NT2/D1 (cell line): ENCODE measurements around the gene CKAP2L.
"Not testable (repeated sequence)": the region's sequence is repeated elsewhere in the genome, so short reads cannot be mapped to it uniquely, and the experiment has no call there.

Experiments
- DNase-seq: peaks from one replicate; pipeline ENCODE4 v3.0.0-alpha.2; 2011; ENCODE audit warnings: low read depth, low spot score
- H3K27me3 ChIP-seq: 2 replicates; pipeline ENCODE4 v1.6.0; 2011; ENCODE audit warnings: mild to moderate bottlenecking; ENCODE audit not compliant: insufficient read length, insufficient read depth
- H3K36me3 ChIP-seq: 2 replicates; pipeline ENCODE4 v1.6.1; 2011; ENCODE audit warnings: mild to moderate bottlenecking, low read length, mixed read lengths; ENCODE audit not compliant: insufficient read depth, insufficient read length
- H3K4me1 ChIP-seq: 2 replicates; pipeline ENCODE4 v1.5.1; 2011; ENCODE audit not compliant: insufficient read depth, insufficient read length
- H3K4me3 ChIP-seq: 2 replicates; pipeline ENCODE4 v1.5.1; 2011; ENCODE audit warnings: low read depth; ENCODE audit not compliant: insufficient read length
- H3K9ac ChIP-seq: 2 replicates; pipeline ENCODE4 v1.6.0; 2011; ENCODE audit warnings: low read depth; ENCODE audit not compliant: insufficient read length
- H3K9me3 ChIP-seq: 2 replicates; pipeline ENCODE4 v1.5.1; 2011; ENCODE audit warnings: mild to moderate bottlenecking, low read length; ENCODE audit not compliant: insufficient read depth
- SUZ12 ChIP-seq: IDR thresholded peaks from 2 replicates; pipeline ENCODE4 v1.6.1; 2011; ENCODE audit not compliant: insufficient read length, insufficient read depth; ENCODE audit errors: extremely low read depth
- YY1 ChIP-seq: IDR thresholded peaks from 2 replicates; pipeline ENCODE4 v1.6.1; 2011; ENCODE audit not compliant: insufficient read length, insufficient read depth
- ZNF274 ChIP-seq: IDR thresholded peaks from 2 replicates; pipeline ENCODE4 v1.6.1; 2011; ENCODE audit warnings: mild to moderate bottlenecking, low read depth, low read length

The CKAP2L gene

GRCh38 chr2:112710956-112711750 lies 53.3 kb downstream of the CKAP2L start:
- no peaks in the 10 kb centered on the region for H3K36me3 ChIP-seq
- H3K27me3 ChIP-seq: no peaks in the 10 kb centered on the region
- no peak for DNase-seq
- H3K4me1 ChIP-seq: peaks cover 6% of the 10 kb centered on the region
- H3K9me3 ChIP-seq: no peaks in the 10 kb centered on the region
- no peak for TF ChIP-seq ZNF274
- no peak for TF ChIP-seq SUZ12
- TF ChIP-seq YY1: no peak
- H3K4me3 ChIP-seq: no peak overlapping the region
- H3K9ac ChIP-seq: no peak overlapping the region

- TF ChIP-seq ZNF274: no peak
- no peak for TF ChIP-seq YY1
- no peak for TF ChIP-seq SUZ12
- no peaks in the 10 kb centered on the region for H3K27me3 ChIP-seq
- H3K9ac ChIP-seq: no peak overlapping the region
Observed at GRCh38 chr2:112709703-112710102, 54.7 kb downstream of the CKAP2L start.

GRCh38 chr2:112708968-112709367 lies 55.4 kb downstream of the CKAP2L start:
- no peak for DNase-seq
- Histone ChIP-seq H3K4me3 (no peak overlapping the region), H3K27me3 (no peaks in the 10 kb centered on the region), H3K36me3 (no peaks in the 10 kb centered on the region), H3K9me3 (no peaks in the 10 kb centered on the region), H3K9ac (no peak overlapping the region), H3K4me1 (peaks cover 6% of the 10 kb centered on the region)
- TF ChIP-seq YY1: no peak
- no peak for TF ChIP-seq ZNF274
- TF ChIP-seq SUZ12: no peak

More at GRCh38 chr2:112709703-112710102, 54.7 kb downstream of the CKAP2L start:
- no peak for DNase-seq
- Histone ChIP-seq H3K36me3 (no peaks in the 10 kb centered on the region), H3K9me3 (no peaks in the 10 kb centered on the region), H3K4me3 (no peak overlapping the region), H3K4me1 (peaks cover 6% of the 10 kb centered on the region)

DNA sequence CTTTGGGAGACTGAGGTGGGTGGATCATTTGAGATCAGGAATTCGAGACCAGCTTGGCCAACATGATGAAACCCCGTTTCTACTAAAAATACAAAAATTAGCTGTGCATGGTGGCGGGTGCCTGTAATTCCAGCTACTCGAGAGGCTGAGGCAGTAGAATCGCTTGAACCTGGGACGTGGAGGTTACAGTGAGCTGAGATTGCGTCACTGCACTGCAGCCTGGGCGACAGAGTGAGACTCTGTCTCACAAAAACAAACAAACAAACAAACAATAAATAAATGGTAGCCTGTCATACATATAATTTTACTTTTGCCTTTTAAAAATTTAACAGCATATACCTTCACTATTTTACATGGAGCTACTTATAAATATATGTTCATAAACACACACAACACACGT lies 57.5 kb downstream of the CKAP2L start:
- H3K27me3 ChIP-seq, H3K9ac ChIP-seq: not testable (repeated sequence)

DNA sequence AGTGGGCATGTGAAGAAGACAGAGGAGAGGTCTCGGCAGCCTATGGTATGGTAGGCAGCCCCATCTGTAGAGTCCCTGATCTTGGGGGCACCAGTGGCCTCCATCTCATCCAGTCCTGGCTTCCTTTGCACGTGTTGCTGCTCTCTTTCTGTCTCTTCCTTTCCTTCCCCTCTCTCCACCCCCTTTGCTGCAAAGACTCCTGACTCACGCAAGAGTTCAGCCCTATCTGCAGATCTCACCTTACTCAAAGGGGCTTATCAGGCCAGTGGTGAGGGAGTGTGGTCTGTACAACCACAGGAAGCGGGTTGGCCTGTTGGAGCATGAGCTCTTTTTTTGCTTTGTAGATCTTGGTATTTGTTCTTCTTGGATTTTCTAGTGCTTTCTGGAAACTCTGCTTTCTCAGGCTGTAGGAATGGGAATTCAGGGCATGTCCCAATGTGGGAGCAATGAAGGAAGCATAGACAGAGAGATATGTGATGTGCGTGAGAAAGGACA lies 58.2 kb downstream of the CKAP2L start:
- H3K4me3 ChIP-seq: no peak overlapping the region
- no peaks in the 10 kb centered on the region for H3K36me3 ChIP-seq
- no peak for DNase-seq
- H3K9me3 ChIP-seq: no peaks in the 10 kb centered on the region
- no peaks in the 10 kb centered on the region for H3K27me3 ChIP-seq
- TF ChIP-seq ZNF274 (no peak), YY1 (no peak), SUZ12 (no peak)
- H3K9ac ChIP-seq: no peak overlapping the region
- H3K4me1 ChIP-seq: no peaks in the 10 kb centered on the region

More for the DNA sequence above, 57.5 kb downstream of the CKAP2L start:
- H3K4me1 ChIP-seq, DNase-seq, H3K4me3 ChIP-seq, H3K9me3 ChIP-seq, H3K36me3 ChIP-seq: not testable (repeated sequence)

DNA sequence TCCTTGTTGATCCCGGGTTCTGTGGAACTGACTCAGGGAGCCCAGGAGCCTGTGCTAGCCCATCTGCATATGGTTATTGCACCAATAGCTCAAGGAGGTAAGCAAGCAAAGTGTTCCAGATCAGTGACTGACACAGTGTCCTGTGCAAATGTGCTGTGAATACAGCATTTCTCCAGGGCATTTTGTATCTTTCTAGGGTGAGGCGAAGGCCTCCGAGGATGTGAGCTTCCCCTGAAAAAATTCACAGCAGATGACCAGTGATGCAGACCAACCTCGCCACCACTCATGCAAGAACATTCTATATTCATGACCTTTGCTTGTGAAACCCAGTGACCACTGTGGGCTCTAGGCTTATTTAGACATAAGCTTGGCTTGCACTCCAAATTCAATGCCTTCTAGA lies 58.8 kb downstream of the CKAP2L start:
- Histone ChIP-seq H3K27me3 (no peaks in the 10 kb centered on the region), H3K4me3 (no peak overlapping the region), H3K36me3 (no peaks in the 10 kb centered on the region), H3K9me3 (no peaks in the 10 kb centered on the region), H3K9ac (no peak overlapping the region), H3K4me1 (no peaks in the 10 kb centered on the region)
- no peak for DNase-seq
- TF ChIP-seq SUZ12 (no peak), ZNF274 (no peak), YY1 (no peak)

- Histone ChIP-seq H3K4me3 (no peak overlapping the region), H3K36me3 (no peaks in the 10 kb centered on the region), H3K4me1 (no peaks in the 10 kb centered on the region), H3K27me3 (no peaks in the 10 kb centered on the region), H3K9ac (no peak overlapping the region), H3K9me3 (no peaks in the 10 kb centered on the region)
- DNase-seq: no peak
- TF ChIP-seq YY1 (no peak), ZNF274 (no peak), SUZ12 (no peak)
Observed at GRCh38 chr2:112703684-112704083, 60.7 kb downstream of the CKAP2L start.

DNA sequence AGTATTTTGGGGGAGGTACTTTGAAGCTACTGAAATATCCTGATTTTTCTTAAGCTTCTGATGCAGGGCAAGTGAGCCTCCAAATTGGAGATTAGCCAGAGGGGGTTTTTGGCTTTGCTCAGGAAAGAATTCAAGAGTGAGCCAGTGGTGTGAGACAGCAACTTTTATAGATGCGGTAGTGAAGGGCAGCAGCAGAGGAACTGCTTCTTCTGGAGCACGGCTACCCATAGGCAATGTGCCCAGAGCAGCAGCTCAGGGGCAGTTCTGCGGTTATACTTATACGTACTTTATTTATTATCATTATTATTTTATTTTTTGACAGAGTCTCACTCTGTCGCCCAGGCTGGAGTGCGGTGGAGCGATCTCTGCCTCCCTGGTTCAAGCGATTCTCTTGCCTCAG lies 63.4 kb downstream of the CKAP2L start:
- H3K27me3 ChIP-seq: no peaks in the 10 kb centered on the region
- no peaks in the 10 kb centered on the region for H3K36me3 ChIP-seq
- H3K9ac ChIP-seq: no peak overlapping the region
- TF ChIP-seq ZNF274 (no peak), YY1 (no peak), SUZ12 (no peak)
- DNase-seq: no peak
- H3K9me3 ChIP-seq: no peaks in the 10 kb centered on the region
- no peaks in the 10 kb centered on the region for H3K4me1 ChIP-seq
- H3K4me3 ChIP-seq: no peak overlapping the region
